Measurements from ENCODE around the gene PI4KB.
A peak's percentile ranks its signal among the peaks of the same experiment; 100 is the strongest.
"Not testable (repeated sequence)": the region's sequence is repeated elsewhere in the genome, so short reads cannot be mapped to it uniquely, and the experiment has no call there.

Gene PI4KB

DNA sequence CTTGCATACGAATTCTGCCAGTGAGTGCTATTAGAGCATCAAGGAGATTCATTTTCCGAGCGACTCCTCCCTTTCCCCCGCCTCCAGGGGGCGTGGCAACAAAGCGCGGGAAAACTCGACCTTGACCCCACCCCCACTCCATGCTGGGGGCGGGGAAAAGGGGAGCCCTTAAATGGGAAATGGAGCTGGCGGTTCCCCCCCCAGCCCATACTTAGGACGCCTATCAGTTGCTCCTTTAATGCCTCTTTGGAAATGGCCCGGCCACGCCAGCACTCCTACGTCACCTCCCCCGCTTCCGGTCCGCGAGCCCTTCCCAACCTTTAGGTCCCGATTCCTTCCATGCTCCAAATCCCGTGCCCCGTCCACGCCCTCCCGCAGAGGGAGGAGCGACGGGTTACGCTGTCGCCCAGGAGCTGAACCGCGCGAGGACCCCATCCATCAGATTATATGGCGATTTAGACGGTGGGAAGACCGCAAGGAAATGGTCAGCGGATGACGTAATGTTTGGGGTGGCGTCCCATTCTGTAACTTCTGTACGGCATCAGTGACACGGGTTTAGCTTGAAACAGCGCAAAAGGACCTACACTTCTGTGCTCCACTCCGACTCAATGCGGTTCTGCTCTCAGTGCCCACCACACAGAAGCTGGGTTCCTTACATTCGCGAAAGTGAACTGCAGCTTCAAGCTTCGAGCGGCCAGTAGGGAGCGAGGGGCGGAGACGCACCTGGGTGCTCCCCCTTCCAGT lies 45.8 kb downstream of the PI4KB start:
- DNase-seq (ENCODE audit: low read depth, low spot score) = peak; percentile 94

GRCh38 chr1:151277249-151277648 lies 50.0 kb downstream of the PI4KB start:
- DNase-seq (ENCODE audit: low read depth, low spot score) = no peak

- not testable (repeated sequence) for DNase-seq (ENCODE audit: low read depth, low spot score)
Observed at GRCh38 chr1:151275341-151275740, 51.9 kb downstream of the PI4KB start.

DNA sequence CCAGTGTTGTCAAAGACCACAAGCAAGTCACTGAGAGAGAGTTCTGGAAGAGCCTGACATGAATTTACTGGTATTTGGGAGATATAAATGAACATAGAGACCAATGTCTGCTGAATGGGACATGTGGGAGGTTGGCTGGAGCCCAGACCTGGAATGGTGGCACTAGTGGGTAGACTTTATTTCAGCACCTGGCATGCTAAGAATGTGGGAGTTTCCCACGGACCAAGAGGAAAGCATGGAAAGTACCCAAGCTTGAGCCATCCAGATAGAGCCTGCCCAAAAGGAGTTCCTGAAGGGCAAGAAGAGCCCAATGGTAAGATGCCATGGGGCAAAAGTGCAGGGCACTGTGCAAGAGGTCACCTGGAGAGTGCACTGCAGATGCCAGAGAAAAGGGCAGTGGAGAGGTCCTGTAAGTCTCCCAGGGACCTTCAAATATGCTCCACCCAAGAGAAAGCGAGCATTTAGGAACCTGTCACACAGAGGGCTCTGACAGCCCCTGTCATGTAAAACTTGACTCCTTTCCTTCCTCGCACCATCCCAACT lies 53.2 kb downstream of the PI4KB start:
- DNase-seq (ENCODE audit: low read depth, low spot score) = no peak

GRCh38 chr1:151267760-151268159 lies 59.5 kb downstream of the PI4KB start:
- no peak for DNase-seq (ENCODE audit: low read depth, low spot score)

DNA sequence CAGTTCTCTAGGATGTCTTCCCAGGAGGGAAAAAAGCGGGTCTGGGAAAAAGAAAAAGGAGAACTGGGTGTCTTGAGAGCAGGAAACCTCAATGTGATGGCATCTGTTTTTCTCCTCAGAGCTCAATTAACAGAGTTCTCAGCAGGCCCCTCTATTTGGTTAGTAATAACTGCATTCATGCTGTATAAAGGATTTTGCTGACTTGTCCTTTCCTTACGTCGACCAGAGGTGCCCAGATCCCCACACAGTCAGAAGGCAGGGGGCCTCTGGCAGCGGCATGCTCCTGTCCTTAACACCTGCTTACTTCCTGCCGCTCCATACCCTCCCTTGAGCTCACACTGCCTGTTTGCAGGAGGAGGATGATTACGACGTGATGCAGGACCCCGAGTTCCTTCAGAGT lies 60.4 kb downstream of the PI4KB start:
- no peak for DNase-seq (ENCODE audit: low read depth, low spot score)

- DNase-seq (ENCODE audit: low read depth, low spot score) = no peak
Observed at GRCh38 chr1:151266315-151266714, 60.9 kb downstream of the PI4KB start.

- DNase-seq (ENCODE audit: low read depth, low spot score) = no peak
Observed at GRCh38 chr1:151265446-151266236, 61.6 kb downstream of the PI4KB start.

DNA sequence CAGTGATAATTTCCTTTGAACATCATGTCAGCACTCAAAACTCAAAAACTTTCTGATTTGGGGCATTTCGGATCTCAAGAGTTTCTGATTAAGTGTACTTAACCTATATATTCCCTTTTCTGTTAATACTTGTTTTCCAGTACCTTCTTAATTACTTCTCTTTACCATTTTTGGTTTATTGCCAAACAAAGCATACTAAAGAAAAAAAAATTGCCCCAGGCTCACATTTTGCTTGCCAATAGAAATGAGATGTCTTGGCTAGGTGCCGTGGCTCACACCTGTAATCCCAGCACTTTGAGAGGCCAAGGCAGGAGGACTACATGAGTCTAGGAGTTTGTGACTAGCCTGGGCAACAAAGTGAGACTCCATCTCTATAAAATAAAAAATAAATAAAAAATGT lies 67.9 kb downstream of the PI4KB start:
- DNase-seq (ENCODE audit: low read depth, low spot score) = no peak

- no peak for DNase-seq (ENCODE audit: low read depth, low spot score)
Observed at GRCh38 chr1:151255381-151255780, 71.8 kb downstream of the PI4KB start.

- DNase-seq (ENCODE audit: low read depth, low spot score) = peak; percentile 92
Observed at GRCh38 chr1:151254217-151255213, 72.7 kb downstream of the PI4KB start, which contains the start of gene PSMD4. Gene PSMD4 (plus strand): TSS chr1:151254734. CDS start chr1:151254783, 49 bp downstream.

- peak; percentile 47 for DNase-seq (ENCODE audit: low read depth, low spot score)
Observed at GRCh38 chr1:151251656-151252470, 75.4 kb downstream of the PI4KB start.

GRCh38 chr1:151246786-151247185 lies 80.4 kb downstream of the PI4KB start:
- DNase-seq (ENCODE audit: low read depth, low spot score) = no peak

- no peak for DNase-seq (ENCODE audit: low read depth, low spot score)
Observed at GRCh38 chr1:151243683-151244216, 83.5 kb downstream of the PI4KB start.

GRCh38 chr1:151242442-151242841 lies 84.8 kb downstream of the PI4KB start:
- DNase-seq (ENCODE audit: low read depth, low spot score) = no peak

All from smooth muscle cell of the brain vasculature (primary cell).